Thyroid gland (tissue), 4 donors: ENCODE results near the gene EDAR.

ENCODE experiments used
- POLR2A ChIP-seq, 2 donors: fragments of 450-650 bp; IDR thresholded peaks; one replicate each; pipeline ENCODE4 v1.6.1; 2017; ENCODE audit warnings: antibody characterized with exemption in 2 of 2, mild to moderate bottlenecking in 2 of 2, moderate library complexity in 1 of 2
- TF ChIP-seq, protein P1 (sequence below), 6 experiments: fragments of 200-600 bp in 3 of 6; fragments of 450-650 bp in 3 of 6; sonication (generic) in 3 of 6; IDR thresholded peaks; one replicate each; pipeline ENCODE4 v1.5.1; 2016 to 2019; ENCODE audit warnings: antibody characterized with exemption in 6 of 6, mild to moderate bottlenecking in 2 of 6, inconsistent platforms in 1 of 6, moderate library complexity in 1 of 6

GRCh38 chr2:108868911-108869310, 120.1 kb downstream of the EDAR start:
- TF ChIP-seq, protein P1, sequence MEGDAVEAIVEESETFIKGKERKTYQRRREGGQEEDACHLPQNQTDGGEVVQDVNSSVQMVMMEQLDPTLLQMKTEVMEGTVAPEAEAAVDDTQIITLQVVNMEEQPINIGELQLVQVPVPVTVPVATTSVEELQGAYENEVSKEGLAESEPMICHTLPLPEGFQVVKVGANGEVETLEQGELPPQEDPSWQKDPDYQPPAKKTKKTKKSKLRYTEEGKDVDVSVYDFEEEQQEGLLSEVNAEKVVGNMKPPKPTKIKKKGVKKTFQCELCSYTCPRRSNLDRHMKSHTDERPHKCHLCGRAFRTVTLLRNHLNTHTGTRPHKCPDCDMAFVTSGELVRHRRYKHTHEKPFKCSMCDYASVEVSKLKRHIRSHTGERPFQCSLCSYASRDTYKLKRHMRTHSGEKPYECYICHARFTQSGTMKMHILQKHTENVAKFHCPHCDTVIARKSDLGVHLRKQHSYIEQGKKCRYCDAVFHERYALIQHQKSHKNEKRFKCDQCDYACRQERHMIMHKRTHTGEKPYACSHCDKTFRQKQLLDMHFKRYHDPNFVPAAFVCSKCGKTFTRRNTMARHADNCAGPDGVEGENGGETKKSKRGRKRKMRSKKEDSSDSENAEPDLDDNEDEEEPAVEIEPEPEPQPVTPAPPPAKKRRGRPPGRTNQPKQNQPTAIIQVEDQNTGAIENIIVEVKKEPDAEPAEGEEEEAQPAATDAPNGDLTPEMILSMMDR (IDR thresholded peaks at IDR 0.05) = no peak
- no peak for TF ChIP-seq POLR2A (IDR thresholded peaks at IDR 0.05)
